HG03159 (cell line): ENCODE data around the gene STARD4.

Source experiments
- ATAC-seq: cut with Tn5 transposase; IDR thresholded peaks from one replicate; pipeline ENCODE4 v1.9.1; 2021; ENCODE audit warnings: mild to moderate bottlenecking, moderate library complexity; ENCODE audit not compliant: unreplicated experiment

The STARD4 gene

DNA sequence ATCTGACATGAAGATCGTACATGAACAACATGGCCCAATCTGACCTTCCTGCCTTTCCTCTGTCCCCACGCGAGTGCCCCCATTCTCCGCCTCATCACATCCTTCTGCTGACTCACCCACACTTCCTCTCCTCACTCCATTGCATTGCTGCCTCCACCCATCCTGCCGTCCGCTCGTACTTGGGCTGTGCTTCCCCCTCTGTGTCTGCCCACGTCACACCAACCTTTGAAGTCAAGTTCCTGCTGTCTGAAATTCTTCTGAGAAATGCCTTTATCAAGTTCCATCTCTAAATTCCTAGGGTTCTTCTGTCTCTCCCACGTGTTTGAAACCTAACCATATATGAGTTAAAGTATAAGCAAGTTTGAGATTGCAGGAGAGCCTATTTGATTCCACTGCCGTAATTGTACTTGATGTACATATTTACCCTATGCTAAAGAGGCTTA lies 18.0 kb upstream of the STARD4 start:
- ATAC-seq = peak; percentile 84

DNA sequence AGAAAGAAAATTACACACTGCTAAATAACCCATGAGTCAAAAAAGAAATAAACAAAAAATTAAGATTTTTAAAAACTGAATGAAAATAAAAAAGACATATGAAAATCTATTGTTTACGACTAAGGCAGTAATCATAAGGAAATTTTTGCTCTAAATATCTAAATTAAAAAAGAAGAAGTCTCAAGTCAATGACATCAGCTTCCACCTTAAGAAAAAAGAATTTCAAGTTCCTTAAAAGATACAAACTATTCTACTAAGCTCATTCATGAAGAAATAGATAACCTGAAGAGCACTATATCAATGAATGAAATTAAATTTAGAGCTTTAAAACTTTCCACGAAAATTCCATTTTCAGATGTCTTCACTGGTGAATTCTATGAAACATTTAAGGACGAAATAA lies 15.7 kb upstream of the STARD4 start:
- ATAC-seq = no peak

DNA sequence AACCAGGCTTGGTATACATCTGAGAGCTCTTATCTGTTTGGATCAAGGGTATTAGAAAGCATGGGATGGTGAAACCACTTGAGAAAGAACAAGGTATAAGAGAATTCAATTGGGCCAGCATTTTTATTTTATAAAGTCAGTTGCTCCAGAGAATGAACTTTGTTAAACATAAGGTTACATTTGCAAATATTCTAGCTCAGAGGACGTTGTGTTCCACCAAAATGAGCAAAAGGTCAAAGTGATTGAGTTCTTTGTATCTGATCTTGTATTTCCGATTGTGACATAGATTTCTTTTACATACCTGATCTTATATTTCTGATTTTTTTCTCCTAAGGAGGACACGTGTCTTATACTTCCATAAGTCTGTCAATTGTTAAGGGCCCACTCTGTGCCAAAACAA lies 8.6 kb upstream of the STARD4 start:
- ATAC-seq = no peak

DNA sequence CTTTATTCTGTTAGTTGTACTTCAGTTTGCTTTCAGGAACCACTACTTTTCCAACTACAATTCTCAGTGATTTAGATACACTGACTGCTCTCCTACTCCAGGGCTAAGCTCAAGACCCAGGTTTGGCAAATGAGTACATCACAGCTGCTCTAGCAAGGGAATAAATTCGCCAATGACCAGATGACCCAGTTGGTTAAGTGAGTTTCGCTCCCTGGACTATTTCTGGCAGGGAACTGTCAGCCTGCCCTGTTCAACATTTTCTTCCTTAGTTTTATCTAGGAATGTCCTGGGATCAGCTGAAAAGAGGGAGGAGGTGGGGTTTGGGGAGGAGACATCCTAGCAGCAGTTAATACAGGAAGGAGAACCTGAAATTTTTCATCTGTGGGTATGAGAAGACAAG lies 6.4 kb upstream of the STARD4 start:
- no peak for ATAC-seq

DNA sequence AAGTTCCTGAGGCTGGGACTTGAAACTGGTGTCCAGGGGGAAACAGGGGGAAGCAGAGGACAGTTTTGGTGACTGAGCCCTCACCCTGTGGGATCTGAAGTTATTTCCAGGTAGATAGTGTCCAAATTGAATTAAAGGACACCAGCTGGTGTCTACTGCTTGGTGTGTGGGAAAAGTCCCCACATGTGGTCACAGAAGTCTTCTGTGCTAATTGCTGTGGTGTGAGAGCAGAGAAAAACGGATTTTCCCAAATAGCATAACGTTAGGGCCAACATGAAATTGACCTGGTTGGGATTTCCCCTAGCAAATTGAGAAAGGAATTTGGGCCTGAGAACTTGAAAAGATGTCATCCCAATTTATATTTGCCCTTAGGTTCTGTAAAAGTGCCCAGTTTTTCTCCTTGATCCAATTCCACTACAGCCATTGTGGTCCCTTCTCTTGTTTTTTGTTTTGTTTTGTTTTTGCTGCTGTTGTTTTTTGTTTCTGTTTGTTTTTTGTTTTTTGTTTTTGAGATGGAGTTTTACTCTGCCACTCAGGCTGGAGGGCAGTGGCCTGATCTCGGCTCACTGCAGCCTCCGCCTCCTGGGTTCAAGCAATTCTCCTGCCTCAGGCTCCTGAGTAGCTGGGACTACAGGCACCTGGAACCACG lies 5.6 kb upstream of the STARD4 start:
- ATAC-seq = no peak

DNA sequence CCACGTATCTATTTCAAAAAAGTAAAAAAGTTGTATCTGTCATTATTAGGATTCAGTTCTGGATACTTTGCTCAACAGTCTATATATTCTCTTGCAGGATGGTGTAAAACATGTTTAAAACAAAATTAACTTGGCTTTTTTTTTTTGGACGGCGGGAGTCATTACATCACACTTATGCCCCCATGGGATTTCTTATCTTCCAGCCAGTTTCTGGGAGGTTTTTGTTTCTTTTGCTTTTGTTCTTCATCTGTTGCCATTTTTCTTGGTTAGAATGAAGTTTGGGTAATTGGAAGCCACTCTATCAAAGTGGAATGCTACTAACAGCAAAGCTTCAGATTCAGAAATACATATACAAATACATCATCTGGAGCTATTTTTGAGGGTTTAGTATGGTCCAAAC lies 1.8 kb upstream of the STARD4 start:
- ATAC-seq = no peak

DNA sequence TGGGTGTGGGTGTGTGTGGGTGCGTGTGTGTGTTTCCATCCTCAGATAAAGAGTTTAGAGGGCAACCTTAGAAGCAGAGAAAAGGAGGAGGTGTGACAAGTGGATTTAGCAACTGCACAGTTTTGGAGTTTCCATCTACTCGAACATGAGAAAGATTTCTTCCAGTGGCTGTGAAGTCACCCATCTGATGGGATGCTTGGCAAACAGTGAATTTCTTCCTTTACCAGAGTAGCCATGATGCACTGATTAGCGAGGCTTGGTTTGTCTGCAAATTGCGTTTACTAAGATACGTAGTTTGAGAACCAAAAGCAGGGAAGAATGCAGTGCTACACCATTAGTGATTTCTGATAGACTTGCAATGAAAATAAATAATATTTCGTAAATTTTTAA lies 791 bp upstream of the STARD4 start:
- ATAC-seq = no peak

DNA sequence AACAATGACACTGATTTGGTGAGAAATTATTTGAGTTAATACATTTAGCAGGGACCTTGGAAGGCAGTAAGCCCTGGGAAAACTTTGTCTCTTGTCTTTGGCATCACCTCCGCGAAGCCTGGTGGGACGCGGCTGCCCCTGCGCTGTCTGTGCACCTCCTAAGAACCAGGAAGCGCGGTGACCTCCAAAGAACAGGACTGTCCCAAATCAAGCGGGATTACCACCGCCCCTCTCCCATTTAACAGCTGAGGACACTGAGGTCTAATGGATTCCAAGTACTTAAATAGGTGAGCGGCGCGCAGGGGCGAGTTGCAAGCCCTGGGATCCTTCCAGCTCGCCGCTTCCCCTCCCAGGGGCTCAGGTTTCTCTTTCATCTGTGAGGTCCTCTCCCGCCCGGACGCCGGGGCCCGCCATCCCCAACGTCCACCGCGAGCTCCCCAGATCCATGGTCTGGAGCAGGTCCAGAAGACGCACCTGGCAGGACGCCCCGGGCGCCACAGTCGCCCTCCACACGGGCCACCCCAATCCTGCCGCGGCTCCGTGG lies 432 bp downstream of the STARD4 start:
- ATAC-seq = peak; percentile 12

DNA sequence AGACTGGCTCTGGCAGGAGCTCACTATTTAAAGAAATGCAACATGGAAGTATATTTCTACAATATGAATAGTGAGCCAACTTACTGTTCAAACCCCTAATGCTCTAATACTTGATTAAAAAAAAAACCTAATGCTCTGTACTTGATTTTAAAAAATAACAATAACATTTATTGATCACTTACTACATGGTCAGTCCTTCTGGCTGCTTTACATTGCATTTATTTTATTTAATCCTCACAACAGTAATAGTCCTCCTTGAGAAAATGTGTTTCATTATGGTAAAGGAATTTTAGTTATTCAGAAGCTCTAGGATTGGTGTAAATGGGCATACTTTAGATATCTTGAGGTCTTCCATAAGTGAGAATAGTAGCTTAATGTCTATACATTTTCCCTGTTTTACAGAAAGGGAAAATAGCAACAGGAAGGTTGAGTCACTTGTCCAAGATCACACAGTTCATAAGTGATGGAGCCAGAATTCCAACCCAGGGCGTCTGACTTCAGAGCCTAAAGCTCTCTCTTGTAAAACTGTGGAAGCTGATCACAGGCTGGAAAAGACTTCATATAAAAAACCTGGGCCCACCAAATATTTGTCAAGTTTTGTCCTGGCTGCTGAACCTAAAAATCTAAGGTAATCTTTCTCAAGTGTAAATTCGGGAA lies 1.0 kb downstream of the STARD4 start:
- ATAC-seq = no peak

DNA sequence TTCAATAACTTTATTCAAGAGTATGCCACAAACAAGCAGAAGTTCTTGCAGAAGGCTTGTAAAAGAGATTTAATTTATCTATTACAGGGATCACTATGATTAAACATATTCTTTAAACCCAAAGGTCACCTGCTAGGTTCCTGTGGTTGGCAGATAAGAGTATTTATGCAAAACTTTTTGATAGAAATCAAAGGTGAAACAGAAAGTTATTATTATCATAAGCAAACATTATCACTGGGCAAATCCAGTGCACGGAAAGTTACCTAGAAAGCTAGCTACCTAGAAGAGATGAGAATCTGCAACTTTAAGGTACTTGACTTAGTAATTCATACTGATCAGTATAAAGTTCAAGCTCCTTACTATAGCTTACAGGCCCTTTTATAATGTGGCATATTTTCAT lies 3.2 kb downstream of the STARD4 start:
- no peak for ATAC-seq

DNA sequence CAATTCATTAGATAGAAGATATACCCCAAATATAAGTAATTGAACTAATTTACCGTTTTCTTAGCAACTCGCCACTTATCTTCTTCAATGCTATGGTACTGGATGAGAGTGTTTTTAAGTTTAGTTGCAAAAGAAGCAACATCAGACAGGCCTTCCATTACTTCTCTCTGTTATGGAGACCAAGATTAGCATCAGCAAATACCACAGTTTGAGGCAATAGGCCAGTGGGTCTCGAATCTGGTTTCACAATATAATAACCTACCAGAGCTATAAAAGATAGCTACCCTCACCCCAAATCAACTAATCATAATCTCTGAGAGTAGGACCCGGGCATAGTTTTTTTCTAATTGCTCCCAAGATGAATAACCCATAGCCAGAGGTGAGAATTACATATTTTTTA lies 5.1 kb downstream of the STARD4 start:
- ATAC-seq = no peak

DNA sequence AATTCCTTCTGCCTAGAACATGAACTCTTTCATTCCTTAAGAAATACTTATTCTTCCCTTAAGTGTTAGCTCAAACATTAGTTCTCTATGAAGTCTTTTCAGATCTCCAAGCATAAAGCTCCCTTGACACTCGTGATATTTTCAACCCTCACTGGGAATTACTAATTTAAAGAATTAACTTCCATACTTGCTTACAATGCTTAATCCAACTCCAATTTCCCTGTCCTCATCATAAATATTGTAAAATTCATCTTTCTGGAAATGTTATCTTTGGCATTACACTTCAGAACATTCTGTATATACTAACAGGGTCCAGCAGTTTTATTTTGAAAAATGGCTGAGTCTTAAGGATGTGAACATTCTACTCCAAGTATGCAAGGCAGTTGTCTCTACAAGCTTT lies 7.2 kb downstream of the STARD4 start:
- no peak for ATAC-seq

DNA sequence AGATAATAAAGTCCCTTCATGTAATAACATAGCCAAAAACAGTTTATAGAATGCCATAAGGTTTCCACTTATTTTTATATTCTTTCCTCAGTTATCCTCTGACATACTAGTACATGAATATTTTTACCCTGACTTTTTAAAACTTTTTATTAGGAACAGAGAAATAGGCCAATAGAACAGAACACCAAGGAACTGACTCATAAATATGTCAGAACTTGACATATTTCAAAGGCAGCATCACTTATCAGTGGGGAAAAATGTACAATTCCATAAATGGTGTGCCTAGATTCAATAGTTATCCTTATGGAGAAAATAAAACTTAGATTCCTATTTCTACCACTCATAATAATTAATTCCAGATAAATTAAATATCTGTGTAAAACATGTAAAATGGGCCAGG lies 9.4 kb downstream of the STARD4 start:
- ATAC-seq = no peak

DNA sequence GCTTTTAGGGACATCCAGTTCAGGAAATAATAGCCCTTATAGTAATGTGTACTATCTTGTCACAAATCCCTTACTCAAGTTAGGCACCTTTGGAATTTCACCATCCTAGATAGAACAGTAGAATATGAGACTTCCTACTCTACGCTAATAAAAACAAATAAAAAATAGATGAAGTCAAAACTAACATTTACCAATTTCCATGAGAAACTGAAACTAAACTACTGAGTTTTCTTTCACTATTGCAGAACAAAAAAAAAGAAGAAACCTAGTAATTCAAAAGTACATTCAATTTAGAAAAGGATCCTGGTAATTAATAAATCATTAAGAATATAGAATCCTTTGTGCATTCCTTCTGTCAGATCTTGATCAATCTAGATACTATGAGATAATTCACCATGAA lies 14.0 kb downstream of the STARD4 start:
- ATAC-seq = no peak

DNA sequence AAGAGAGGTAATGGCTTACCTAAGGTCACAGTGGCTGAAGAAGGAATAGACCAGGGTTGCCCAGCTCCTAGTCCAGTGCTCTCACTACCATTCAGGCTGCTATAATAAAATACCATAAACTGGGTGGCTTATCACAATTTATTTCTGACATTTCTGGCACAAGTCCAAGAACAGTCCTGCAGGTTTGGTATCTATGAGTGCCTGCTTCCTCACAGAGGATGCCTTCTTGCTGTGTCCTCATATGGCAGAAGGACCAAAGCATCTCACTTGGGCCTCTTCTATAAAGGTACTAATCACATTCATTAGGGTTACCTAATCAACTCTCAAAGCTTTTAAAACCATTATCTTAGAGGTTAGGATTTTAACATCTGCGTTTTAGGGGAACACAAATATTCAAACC lies 17.2 kb downstream of the STARD4 start:
- no peak for ATAC-seq

DNA sequence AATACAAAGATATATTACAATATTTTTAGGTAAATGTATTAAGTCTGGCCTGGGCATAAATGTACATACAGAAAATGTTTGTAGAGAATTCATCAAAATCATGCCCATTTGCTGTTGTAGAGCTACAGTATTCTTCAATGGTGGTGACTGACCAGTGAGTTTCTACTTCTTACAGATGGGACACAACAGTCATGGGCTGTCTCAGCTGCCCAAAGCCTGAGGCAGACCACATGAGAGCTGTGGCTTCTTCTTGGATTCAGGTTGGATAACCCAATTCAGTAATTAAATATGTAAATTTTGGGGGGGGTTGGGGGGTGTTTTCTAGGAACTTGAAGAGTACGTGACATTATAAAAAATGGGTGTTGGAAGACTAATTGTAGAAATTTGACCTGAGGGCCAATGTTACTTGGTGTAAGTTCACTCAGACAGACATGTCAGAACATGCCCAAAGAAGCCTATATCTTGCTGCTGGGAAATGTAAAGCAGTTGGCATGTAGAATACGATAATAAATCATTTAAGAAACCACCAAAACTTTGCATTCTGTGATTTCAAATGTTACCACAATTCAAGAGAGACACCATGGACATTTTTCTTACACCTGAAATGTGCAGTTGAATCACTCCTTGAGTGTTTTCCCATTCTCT lies 17.9 kb downstream of the STARD4 start:
- no peak for ATAC-seq

DNA sequence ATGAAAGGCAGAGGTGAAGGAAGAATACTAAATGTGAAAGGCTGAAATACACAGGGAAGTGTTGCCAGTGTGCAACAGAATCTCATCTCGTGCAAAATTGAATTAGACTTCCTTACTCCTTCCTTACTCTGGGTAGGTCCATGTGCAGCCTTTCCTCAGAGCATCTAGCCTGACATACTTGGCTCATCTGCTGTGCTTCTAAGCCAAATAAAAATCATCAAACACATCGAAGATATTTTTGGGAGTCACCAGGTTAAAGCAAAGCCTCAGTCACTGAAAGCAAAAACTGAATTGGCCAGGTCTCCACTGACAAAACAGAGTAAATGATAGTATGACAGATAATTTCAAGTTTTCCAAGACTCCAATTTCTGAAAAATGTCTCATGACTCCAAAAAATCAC lies 19.3 kb downstream of the STARD4 start:
- no peak for ATAC-seq

DNA sequence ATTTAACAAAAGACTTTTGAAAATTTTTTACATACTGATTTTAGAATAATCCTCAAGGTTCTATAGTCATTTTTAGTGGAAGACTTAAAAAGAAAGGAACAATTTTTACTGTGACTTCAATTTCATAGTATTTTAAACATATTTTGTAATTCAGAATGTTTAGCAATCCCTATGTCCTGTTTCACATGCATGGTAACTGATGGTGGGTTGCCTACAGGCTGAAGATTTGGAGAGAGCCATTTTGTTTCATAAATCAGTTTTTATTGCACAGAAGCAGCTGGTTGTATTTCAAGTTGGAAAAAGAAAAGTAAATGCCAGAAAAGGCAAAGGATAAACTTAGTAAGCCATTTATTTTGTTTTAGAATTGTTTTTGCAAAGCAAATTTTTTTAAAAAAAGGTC lies 24.0 kb downstream of the STARD4 start:
- ATAC-seq = no peak

DNA sequence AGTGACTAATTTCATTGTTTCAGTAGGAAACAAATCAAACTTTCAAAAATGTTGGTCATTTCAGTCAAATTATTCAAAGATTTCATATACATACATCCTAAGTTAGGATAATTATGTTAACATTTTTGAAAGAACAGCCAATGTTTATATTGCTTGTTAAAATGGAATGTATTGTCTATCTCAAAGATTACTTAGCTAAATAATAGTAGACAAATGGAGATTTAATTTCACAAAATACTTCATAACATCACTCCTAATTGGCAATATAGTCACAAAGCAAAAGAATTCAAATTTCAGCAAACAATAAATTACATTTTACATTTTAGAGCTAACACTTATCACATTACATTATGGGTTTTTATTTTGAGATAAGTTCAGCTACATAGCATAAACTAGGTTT lies 25.4 kb downstream of the STARD4 start:
- no peak for ATAC-seq

DNA sequence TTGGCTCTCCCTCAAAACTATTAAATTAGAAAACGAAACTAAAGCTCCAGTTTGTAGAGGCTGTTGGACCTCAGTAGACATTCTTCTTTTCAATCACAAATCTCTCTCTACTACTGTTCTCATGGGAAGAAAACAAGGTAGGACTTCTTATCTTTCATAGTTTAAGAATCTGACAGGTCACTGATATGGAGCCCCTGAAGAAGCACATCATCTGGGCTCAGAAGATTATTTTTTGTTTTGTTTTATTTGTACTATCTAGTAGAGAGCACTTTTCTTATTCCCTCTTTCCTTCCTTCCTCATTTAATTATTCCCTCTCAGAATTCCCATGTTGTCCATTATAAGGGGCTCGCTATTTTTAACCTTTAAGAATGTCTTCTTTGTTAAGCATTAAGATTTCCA lies 26.3 kb downstream of the STARD4 start:
- ATAC-seq = no peak

DNA sequence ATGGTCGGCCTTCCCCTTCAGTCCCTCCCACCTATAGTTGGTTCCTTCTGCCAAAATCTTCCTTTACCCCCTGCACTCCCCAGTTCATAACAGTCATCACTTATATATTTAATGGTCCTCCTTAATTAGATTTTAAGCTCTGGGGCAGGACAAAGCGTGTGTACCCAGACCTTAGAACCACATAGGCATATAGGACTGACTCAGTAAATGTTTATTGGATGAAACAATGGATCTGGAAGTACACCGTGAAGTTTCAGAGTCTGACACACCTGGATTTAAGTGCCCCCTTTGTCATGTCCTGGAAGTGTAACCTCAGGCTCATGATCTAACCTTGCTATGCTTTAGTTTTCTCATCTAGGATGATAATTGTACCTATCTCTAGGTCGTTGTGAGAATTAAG lies 32.0 kb downstream of the STARD4 start:
- ATAC-seq = no peak

DNA sequence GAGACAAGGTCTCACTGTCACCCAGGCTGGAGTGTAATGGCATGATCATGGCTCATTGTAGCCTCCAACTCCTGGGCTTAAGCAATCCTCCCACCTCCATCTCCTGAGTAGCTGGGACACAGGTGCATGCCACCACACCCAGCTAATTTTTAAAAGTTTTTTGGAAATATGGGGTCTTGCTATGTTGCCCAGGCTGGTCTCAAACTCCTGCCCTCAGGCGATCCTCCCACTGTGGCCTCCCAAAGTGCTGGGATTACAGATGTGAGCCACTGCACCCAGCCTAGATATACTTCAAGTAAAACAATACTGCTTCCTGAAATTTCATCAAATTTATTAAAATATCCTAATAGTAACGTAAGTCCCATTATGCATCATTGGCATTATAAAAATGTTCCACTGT lies 33.4 kb downstream of the STARD4 start:
- no peak for ATAC-seq
